C1 segment of cervical spinal cord (tissue), 14 donors: ENCODE data around the gene PDE1C.
"Not testable (repeated sequence)": the region's sequence is repeated elsewhere in the genome, so short reads cannot be mapped to it uniquely, and the experiment has no call there.

Experiments
- DNase-seq, 14 donors: peaks; one replicate each; lab custom pipeline; 2025; lab: John Stamatoyannopoulos, UW

The PDE1C gene

DNA sequence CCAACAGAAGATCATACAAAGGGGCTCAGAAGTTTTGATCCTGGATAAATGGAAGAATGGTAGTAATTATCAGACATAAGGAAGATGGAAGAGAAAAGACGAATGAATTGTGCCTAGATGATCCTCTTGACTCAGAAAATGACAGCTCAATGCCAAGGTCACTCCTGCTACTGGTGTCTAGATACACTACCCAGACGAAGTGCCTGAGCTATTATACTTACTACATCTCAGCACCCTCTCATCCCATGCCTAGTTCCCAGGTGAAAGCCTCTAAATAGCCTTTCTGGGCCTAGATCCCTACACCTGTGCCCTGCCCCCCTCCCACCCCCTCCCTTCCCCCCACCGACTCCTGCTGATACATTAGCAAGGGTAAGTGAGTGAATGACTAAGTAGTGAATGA, 25.5 kb downstream of the PDE1C start:
- no peak for DNase-seq

DNA sequence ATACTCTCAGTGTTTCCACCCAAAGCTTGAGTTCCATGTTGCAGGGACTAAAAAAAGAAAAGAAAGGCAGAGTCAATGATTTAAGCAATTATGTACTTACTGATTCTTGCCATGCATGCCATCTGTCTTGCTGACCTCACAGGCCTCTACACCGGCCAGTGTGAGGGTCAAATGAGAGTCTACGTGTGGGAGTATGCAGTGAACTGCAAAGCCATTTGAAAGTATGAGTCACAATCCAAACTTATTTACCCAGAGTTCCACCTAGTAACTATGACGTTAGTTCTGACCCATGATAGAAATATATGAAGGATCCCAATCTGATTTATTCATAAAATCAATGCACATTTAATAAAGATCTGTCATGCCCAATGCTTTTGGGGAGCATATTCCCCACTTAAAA, 26.5 kb downstream of the PDE1C start:
- no peak for DNase-seq

GRCh38 chr7:32042900-32043299, 27.3 kb downstream of the PDE1C start:
- DNase-seq: no peak

GRCh38 chr7:32039000-32039756, 31.0 kb downstream of the PDE1C start:
- DNase-seq: peak in 2 of 14 donors; percentile 24 to 40

DNA sequence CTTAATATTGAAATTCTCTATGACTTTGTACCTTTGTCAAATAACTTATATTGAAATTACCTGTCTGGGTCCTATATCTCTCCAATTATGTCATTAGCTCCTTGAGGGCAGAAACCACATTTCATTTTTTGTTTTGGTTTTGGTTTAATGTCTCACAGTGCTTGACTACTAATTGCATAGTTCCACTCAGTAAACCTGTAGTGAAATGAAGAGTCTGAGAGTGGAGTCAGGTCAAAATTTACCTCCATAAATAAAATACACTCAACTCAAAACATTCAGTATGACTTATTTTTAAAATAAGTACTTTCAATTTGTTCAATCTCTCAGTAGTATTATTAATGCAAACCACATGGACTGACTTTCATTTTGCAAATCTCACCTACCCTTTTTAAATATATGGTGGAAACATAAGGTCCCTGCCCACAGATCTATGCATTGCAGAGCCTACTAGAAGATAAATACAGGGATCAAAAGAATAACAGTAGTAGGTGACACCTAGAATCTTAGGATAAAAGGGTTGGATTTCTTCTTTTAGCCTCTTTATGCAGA, 32.5 kb downstream of the PDE1C start:
- no peak for DNase-seq

DNA sequence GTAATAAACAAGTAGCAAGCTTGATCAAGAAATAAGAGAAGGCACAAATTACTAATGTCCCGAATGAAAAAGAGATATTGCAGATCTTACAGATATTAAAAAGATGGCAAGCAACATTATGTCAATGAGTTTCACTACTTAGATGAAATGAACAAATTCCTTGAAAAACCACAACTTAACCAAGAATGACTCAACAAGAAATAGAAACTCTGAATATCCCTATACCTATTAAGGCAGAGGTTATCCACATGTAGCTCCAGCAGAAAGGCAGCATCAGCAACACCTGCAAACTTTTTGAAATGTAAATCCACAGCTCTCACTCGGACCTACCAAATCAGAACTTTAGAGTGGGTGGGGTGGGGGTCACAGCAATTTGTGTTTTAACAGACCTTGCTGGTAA, 33.6 kb downstream of the PDE1C start:
- DNase-seq: no peak

DNA sequence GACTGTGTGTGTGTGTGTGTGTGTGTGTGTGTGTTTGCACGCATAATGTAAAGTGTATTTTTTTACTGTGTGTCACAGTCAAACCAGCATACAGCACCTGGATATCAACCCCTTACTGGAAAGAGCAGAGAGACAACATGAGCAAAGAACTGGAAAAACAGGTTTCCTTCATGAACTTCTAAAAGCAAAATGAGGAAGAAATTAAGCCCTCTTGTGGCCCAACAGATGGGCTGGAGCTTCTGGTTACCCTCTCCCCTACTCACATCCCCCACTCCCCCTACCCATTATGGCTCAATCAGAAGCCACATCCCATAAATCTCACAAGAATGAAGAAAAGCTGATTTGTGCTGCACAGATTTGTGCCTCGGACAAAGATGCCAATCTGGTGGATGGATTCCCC, 36.2 kb downstream of the PDE1C start:
- no peak for DNase-seq

DNA sequence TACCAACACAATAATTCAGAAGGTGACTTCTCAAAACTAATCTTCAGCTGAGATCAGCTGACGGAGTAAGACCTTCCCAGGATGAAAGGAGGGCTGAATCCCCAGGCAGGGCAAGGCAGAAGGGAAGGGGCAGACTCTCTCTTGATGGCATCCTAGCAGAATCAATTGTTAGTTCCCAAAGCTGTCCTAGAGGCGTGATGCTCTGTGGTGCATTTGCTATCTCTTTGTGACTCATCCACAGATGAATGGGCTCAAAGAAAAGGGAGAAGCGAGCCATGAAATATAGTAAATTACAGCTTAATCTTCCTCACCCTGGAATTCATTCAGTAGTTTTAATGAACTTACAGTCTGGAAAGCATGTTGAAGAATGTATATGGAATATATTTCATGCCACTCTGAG, 37.2 kb downstream of the PDE1C start:
- DNase-seq: no peak

DNA sequence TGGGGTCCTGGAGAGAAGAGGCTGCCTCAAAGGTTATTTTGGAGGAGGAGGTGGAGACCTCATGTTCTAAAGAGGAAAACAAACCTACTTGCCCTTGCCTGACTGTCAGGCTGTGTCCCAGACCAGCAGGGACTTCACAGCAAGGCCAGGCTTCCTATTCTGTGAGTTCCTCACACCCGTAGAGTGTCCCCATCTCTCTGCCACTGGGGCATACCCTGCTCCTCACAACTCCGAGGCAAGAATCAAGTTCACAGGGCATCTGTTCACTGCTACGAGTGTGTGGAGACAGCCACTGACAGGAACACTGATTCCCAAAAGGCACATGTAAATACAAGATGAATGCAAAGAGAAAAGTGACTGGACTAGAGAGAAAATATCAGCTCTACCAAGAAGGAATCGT, 38.0 kb downstream of the PDE1C start:
- no peak for DNase-seq

DNA sequence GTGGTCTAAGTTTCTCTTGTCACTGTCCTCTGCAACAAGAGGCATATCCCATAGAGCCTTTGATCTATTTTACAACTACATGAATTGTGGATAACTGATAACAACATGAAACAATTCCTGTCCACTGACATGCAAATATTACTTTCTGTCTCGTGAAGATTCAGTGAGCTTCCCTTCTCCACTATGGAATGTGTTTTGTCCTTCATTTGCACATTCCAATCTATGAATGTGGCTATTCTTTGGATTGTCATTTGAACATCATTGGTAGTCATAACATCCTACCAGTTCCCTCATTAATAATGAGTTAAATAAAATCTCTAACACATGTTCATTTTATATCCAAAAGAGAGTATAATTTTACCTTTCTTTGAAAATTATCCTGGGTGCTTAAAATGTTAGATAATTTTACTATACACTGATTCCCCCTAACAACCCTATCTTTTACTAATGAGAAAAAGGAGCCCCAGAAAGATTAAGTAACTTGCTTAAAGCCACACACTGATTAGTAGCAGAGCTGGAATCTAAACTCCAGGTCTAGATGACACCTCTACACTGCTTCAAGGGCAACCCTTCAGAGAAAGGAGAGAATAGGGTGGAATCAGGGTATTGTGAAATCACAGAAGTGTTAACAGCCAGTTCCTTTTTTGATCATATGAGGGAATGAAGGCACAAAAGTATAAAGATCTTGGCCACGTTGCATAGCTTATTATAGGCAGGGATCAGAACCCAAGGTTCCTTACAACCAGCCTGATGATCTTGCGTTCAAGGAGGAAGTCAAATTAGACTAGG, 39.1 kb downstream of the PDE1C start:
- no peak for DNase-seq

DNA sequence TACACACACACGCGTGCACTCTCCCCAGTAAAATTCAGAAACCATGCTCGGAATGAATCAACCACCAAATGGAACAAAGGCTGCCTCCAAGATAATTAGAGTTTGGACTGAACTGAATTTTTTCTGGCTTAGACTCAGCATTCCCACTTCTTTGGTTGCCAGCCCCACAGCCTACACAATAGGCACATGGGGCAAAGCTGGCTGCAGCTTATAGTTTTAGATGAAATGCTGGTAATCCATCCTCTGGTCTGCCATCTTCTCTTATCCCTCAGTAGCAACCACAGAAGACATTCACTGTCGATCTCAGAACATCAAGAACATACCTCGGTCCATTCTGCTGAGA, 44.2 kb downstream of the PDE1C start:
- no peak for DNase-seq

- DNase-seq: peak in 1 of 14 donors; percentile 12
Observed at GRCh38 chr7:32025381-32026082, 44.7 kb downstream of the PDE1C start.

DNA sequence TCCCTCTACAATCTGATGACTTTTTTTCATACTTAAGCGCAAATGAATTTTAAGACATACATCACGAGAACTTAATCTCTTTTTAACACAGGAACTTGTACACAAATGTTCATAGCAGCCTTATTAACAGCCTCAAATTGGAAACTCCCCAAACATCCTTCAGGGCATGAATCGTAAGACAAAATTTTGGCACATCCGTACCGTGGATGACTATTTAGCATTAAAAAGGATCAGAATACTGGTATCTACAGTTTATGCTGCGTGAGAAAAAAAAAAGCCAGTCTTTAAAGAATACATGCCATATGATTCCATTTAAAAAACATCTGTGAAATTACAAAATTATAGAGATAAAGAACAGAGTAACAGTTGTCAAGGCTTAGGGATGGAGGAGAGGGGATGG, 46.8 kb downstream of the PDE1C start:
- DNase-seq: no peak

GRCh38 chr7:32022966-32023365, 47.2 kb downstream of the PDE1C start:
- DNase-seq: no peak

DNA sequence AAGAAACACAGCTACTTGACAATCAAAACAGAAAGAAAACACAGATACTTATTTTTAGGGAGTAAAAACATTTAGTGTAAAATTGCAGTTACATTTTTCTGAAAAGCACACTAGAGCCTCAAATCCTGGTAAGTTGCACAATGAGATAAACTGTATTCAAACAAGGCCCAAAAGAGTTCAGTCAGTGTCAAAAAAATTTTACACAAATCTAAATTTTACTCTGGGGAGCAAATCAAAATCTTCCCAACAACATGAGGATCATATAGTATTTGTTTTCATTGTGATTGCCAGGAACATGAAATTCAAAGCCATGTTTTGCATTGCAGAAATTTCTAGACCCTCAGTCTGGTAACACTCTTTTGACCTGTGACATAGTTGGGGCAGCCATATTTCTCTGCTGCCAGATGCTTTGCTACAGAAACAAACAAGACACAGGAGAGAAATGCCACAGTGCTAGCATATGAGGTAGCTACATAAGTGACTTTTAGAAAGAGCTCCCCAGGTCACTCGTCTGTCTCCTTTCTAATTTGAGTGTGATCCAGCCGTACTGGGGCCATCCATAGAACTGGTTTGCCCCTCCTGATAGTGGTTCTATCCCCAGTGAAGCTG, 49.6 kb downstream of the PDE1C start:
- DNase-seq: no peak

GRCh38 chr7:32018845-32019578, 51.2 kb downstream of the PDE1C start:
- no peak for DNase-seq

- no peak for DNase-seq
Observed at GRCh38 chr7:32015133-32015532, 55.1 kb downstream of the PDE1C start.

- DNase-seq: not testable (repeated sequence)
Observed at GRCh38 chr7:32013471-32013870, 56.7 kb downstream of the PDE1C start.

DNA sequence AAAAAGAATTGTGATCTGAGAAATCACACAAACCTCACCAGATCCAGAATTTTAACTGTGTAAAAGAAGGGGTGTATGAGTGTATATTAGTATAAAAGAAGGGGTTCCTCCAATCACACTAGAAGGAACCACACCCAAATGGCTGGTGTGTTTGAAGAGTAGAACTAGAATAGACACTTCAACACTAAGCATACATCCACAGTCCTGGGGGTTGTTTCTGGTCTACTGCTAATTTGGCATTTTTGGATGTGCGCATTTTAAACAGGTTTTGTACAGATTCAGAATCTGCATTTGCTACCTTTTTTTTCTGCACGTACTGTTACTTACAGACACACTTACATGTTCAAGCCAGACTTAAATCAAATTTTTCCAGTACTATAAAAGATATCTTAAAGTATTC, 64.6 kb downstream of the PDE1C start:
- DNase-seq: no peak

- no peak for DNase-seq
Observed at GRCh38 chr7:32001948-32002347, 68.3 kb downstream of the PDE1C start.

DNA sequence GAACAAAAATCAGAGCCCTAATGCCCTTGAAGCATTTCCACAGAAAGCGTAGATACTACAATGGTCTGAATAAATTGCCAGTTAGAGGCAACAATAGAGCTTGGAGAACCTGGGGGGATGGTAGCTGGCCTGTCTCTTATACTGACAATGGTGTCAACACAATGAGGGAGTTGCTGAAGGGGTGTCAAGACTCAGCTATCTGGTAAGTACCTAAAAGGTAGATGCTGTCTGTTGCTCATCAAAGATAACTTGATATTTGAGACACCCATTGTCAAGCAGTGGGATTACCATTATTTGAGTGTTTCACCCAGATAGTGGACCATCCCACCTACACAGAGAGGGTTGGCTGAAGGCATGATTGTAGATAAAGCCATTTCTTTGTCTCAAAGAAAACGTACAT, 72.8 kb downstream of the PDE1C start:
- DNase-seq: no peak
